Esophagus squamous epithelium (tissue), 5 donors: Measurements from ENCODE around the gene HHIPL1. TPM values are rescaled to one million over a fixed set of nuclear protein-coding genes. Genes with fewer than 3 reads are reported as not detected.

ENCODE experiments used
- DNase-seq: peaks from one replicate; lab custom pipeline; 2025; lab: John Stamatoyannopoulos, UW
- H3K27ac ChIP-seq, 4 donors: fragments of 200-600 bp; sonication (generic); one replicate each; pipeline ENCODE4 v1.5.1; 2016 to 2019; ENCODE audit warnings: mild to moderate bottlenecking in 1 of 4
- H3K27me3 ChIP-seq, 4 donors: fragments of 200-600 bp; sonication (generic); 1 replicate in 3 of 4; 2 replicates in 1 of 4; pipeline versions ENCODE4 v1.5.1 to v1.6.0; 2017 to 2021; ENCODE audit warnings: antibody characterized with exemption in 1 of 4
- H3K36me3 ChIP-seq, 3 donors: fragments of 200-600 bp; sonication (generic); one replicate each; pipeline ENCODE4 v1.5.1; 2016 to 2019
- H3K4me1 ChIP-seq, 3 donors: fragments of 200-600 bp; sonication (generic); one replicate each; pipeline ENCODE4 v1.5.1; 2017 to 2019
- H3K4me3 ChIP-seq, 4 donors: fragments of 200-600 bp; sonication (generic); 1 replicate in 3 of 4; 2 replicates in 1 of 4; pipeline ENCODE4 v1.5.1; 2016 to 2019; ENCODE audit warnings: mild to moderate bottlenecking in 2 of 4, moderate library complexity in 1 of 4
- H3K9me3 ChIP-seq, 3 donors: fragments of 200-600 bp; sonication (generic); one replicate each; pipeline ENCODE4 v1.5.1; 2016 to 2019
- POLR2A ChIP-seq, 4 donors: fragments of 450-650 bp; IDR thresholded peaks; one replicate each; pipeline ENCODE4 v1.6.1; 2017; ENCODE audit warnings: antibody characterized with exemption in 4 of 4, mild to moderate bottlenecking in 4 of 4, moderate library complexity in 3 of 4
- WGBS, 2 donors: methylation state at CpG; one replicate each; pipeline ENCODE4 v1.1.5; 2018; 5-methylcytosine and 5-hydroxymethylcytosine counted together
- intact Hi-C: fragments of 100-400 bp; cut with DNase I; formaldehyde crosslinking; loops from one replicate; pipeline ENCODE4 v1.15.0; 2022
- total RNA-seq, 4 donors: library from RNA; depleted of rRNA; stranded (reverse); fragments of >200 nt; gene quantifications; one replicate each; pipeline ENCODE4 v1.1.0, GENCODE V29; 2016
- TF ChIP-seq, protein P1 (sequence below), 6 experiments: fragments of 450-650 bp in 4 of 6; fragments of 200-600 bp in 2 of 6; sonication (generic) in 2 of 6; IDR thresholded peaks; one replicate each; pipeline ENCODE4 v1.5.1; 2016 to 2019; ENCODE audit warnings: antibody characterized with exemption in 6 of 6, mild to moderate bottlenecking in 4 of 6, moderate library complexity in 4 of 6
- donor health status: DM: yes; HTN: yes; CAD: no.

HHIPL1 gene
- total RNA-seq, 4 donors from 2014 or later = 0.22 to 1.3 (median 0.59) TPM; not detected in 1

DNA sequence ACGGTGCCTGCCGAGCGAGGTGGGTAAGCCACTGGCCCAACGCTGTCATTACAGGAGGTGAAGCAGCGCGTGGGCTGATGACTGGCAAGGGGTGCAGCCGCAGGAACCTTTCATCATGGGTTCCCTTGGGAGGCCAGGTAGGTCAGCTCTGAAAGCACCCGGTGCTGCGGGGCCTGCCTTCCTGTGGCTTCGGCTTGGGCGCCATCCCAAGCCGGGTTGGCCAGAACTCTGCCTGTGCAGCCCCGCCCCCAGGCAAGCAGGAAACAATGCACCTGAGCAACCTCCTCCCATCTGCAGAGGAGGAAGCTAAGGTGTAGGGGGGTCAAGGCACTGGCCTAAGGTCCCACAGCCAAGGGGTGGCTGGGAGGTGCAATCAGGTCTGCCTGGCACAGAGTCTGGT, 20.0 kb upstream of the HHIPL1 start:
- Histone ChIP-seq H3K4me1 (peaks cover 0 to 66% (median 7%) of the 10 kb centered on the region in 3 donors), H3K27me3 (peaks cover 0 to 3% (median 0%) of the 10 kb centered on the region in 4 donors), H3K36me3 (no peaks in the 10 kb centered on the region), H3K4me3 (no peak overlapping the region), H3K9me3 (no peaks in the 10 kb centered on the region), H3K27ac (no peak overlapping the region)
- no peak for TF ChIP-seq POLR2A (IDR thresholded peaks at IDR 0.05)
- TF ChIP-seq, protein P1, sequence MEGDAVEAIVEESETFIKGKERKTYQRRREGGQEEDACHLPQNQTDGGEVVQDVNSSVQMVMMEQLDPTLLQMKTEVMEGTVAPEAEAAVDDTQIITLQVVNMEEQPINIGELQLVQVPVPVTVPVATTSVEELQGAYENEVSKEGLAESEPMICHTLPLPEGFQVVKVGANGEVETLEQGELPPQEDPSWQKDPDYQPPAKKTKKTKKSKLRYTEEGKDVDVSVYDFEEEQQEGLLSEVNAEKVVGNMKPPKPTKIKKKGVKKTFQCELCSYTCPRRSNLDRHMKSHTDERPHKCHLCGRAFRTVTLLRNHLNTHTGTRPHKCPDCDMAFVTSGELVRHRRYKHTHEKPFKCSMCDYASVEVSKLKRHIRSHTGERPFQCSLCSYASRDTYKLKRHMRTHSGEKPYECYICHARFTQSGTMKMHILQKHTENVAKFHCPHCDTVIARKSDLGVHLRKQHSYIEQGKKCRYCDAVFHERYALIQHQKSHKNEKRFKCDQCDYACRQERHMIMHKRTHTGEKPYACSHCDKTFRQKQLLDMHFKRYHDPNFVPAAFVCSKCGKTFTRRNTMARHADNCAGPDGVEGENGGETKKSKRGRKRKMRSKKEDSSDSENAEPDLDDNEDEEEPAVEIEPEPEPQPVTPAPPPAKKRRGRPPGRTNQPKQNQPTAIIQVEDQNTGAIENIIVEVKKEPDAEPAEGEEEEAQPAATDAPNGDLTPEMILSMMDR (IDR thresholded peaks at IDR 0.05) = no peak
- WGBS, 2 donors = 61 to 64% methylated on average over 8 to 13 of the region's 13 CpGs
- intact Hi-C loops = no loop called here
- DNase-seq = no peak

DNA sequence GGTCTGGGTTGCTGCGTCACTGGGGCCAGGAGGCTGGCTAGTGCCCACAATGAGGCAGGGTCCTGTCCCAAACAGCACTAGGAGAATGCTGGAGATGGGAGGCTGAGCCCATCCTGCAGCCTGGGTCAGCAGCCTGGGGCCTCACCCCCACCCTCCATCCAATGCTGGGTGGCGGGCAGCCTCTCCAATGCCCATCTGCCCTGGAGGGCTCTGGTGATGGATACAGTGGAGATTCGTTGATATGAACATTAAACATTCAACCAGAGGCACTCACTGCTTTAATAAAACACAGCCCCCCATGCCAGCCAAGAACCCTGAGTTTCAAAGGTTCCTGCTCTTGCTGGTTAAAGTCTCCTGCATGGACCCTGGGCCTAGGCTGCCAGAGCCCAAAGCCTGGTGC, 19.5 kb upstream of the HHIPL1 start:
- H3K4me3 ChIP-seq = no peak overlapping the region
- peaks cover 0 to 61% (median 7%) of the 10 kb centered on the region in 3 donors for H3K4me1 ChIP-seq
- no peak for TF ChIP-seq POLR2A (IDR thresholded peaks at IDR 0.05)
- TF ChIP-seq, protein P1 (IDR thresholded peaks at IDR 0.05) = no peak
- H3K27ac ChIP-seq = no peak overlapping the region
- H3K36me3 ChIP-seq = no peaks in the 10 kb centered on the region
- intact Hi-C loops = no loop called here
- no peak for DNase-seq
- WGBS, 2 donors = 86 to 89% methylated on average over 2 of the region's 3 CpGs
- peaks cover 0 to 3% (median 0%) of the 10 kb centered on the region in 4 donors for H3K27me3 ChIP-seq
- H3K9me3 ChIP-seq = no peaks in the 10 kb centered on the region

DNA sequence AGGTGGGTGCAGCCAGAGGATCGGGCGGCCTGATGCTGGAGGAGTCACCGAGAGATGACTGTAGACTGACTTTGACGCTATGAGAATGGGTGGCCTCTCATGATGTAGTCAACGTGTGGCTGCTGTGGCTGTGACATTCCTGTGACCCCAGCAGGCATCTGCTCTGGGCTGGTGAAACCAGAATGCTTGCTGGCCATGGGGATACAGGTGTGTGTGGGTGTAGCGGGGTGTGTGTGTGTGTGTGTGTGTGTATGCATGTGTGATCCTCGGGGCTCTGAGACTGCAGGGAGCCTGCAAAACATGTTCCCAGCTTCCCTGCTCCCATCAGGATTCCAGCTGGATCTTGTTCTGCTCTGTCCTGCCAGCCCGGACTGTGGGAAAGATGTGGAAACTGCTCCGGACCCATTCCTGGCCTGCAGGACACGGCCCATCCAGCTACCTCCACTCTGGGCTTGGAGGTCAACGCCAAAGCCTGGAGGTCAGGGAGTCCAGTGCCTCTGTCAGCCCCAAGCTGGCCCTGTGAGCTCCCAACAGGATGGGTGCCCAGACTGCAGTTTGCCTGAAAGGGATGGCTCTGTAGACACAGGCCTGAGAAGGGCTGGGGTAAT, 18.8 kb upstream of the HHIPL1 start:
- H3K27me3 ChIP-seq = peaks cover 0 to 3% (median 0%) of the 10 kb centered on the region in 4 donors
- no peaks in the 10 kb centered on the region for H3K9me3 ChIP-seq
- H3K36me3 ChIP-seq = no peaks in the 10 kb centered on the region
- DNase-seq = no peak
- H3K4me1 ChIP-seq = peaks cover 0 to 60% (median 7%) of the 10 kb centered on the region in 3 donors
- no peak overlapping the region for H3K4me3 ChIP-seq
- no peak for TF ChIP-seq POLR2A (IDR thresholded peaks at IDR 0.05)
- TF ChIP-seq, protein P1 (IDR thresholded peaks at IDR 0.05) = no peak
- 70 to 72% methylated on average over 5 to 6 of the region's 11 CpGs for WGBS, 2 donors
- H3K27ac ChIP-seq = no peak overlapping the region
- intact Hi-C loops = no loop called here

DNA sequence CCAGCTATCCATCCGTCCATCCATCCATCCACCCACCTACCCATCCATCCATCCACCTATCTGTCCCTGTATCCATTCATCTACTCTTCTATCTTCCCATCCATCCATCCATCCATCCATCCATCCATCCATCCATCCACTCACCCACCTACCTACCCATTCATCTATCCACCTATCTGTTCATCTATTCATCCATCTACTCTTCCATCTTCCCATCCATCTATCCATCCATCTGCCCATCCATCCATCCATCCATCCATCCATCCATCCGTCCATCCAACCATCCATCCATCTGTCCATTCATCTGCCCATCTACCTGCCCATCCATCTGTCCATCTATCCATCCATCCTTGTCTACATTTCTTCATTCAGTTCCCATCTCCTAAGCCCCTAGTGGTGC, 17.8 kb upstream of the HHIPL1 start:
- TF ChIP-seq POLR2A (IDR thresholded peaks at IDR 0.05) = no peak
- Histone ChIP-seq H3K4me3 (no peak overlapping the region), H3K36me3 (no peaks in the 10 kb centered on the region), H3K9me3 (no peaks in the 10 kb centered on the region), H3K27me3 (peaks cover 0 to 3% (median 0%) of the 10 kb centered on the region in 4 donors), H3K4me1 (peaks cover 0 to 55% (median 7%) of the 10 kb centered on the region in 3 donors), H3K27ac (no peak overlapping the region)
- 71 to 74% methylated on average over 2 of the region's 2 CpGs for WGBS, 2 donors
- intact Hi-C loops = no loop called here
- DNase-seq = no peak

DNA sequence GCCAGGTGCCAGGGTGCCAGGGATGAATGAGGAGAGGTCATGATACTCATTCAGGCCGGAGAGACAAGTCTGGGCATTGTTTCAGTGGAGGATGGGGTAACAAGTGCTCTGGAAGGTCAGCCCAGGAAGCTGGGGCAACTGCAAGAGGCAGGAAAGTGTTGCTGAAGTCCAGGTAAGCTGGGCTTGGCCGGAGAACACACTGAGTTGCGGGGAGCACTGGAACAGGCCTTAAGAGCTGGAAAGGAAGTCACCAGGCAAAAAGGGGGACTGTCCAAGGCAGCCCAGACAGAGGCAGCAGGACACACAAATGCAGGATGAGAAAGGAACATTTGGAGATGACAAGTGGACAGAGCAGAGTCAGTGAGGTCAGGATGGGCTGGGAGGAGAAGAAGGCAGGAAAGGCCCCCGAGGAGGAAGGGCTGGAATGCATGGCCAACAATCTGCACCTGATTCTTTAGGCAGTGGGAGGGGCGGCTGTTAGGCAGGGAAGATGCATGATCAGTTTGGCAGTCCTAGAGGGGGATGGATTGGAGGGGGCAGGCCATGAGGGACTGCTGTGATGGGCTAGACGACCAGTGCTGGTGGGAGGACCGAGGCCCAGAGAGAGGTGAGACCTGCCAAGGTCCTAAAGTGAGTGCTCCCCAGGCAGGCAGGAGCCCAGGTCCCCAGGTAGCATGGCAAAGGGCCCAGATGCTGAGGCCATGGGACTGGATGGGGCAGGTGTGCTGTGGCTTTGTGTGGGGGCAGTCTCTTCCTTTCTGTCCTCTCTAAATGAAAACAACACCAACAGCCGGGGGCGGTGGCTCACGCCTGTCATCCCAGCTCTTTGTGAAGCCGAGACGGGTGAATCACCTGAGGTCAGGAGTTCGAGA, 17.2 kb upstream of the HHIPL1 start:
- WGBS, 2 donors = 58 to 68% methylated on average over 6 to 11 of the region's 13 CpGs
- DNase-seq = no peak
- no peak overlapping the region for H3K4me3 ChIP-seq
- intact Hi-C loops = loop anchor here (2.0 kb wide), 1 partner anchor 109 kb away; no protein-coding TSS in a partner anchor
- no peaks in the 10 kb centered on the region for H3K36me3 ChIP-seq
- TF ChIP-seq, protein P1 (IDR thresholded peaks at IDR 0.05) = no peak
- TF ChIP-seq POLR2A (IDR thresholded peaks at IDR 0.05) = no peak
- peaks cover 0 to 3% (median 0%) of the 10 kb centered on the region in 4 donors for H3K27me3 ChIP-seq
- H3K9me3 ChIP-seq = no peaks in the 10 kb centered on the region
- peaks cover 0 to 48% (median 7%) of the 10 kb centered on the region in 3 donors for H3K4me1 ChIP-seq
- no peak overlapping the region for H3K27ac ChIP-seq
